SK-N-SH treated with all-trans-retinoic acid at 6 μM for 48 hours (cell line): ENCODE measurements around the gene CACNA2D3.

Experiments
- ATAC-seq: fragments of 200-7000 bp; cut with Tn5 transposase; 3 replicates; pipeline ENCODE4 v1.9.1; 2020; ENCODE audit warnings: mild to moderate bottlenecking, moderate library complexity
- ARNTL ChIP-seq: fragments of 450-650 bp; formaldehyde crosslinking; IDR thresholded peaks from 2 replicates; pipeline ENCODE4 v1.5.0; 2020; ENCODE audit warnings: low read depth, mild to moderate bottlenecking, moderate library complexity, borderline replicate concordance
- BACH2 ChIP-seq: fragments of 250-450 bp; sonication (Bioruptor Pico); IDR thresholded peaks from 2 replicates; pipeline ENCODE4 v1.9.0; 2021; ENCODE audit warnings: mild to moderate bottlenecking, borderline replicate concordance
- CSDC2 ChIP-seq: fragments of 250-450 bp; sonication (Bioruptor Pico); IDR thresholded peaks from 2 replicates; pipeline ENCODE4 v1.5.0; 2020; ENCODE audit warnings: mild to moderate bottlenecking, moderate library complexity
- CSRNP3 ChIP-seq: fragments of 250-450 bp; sonication (Bioruptor Pico); IDR thresholded peaks from 2 replicates; pipeline ENCODE4 v1.5.1; 2021; ENCODE audit warnings: mild to moderate bottlenecking, moderate library complexity
- ESRRG ChIP-seq: fragments of 250-450 bp; sonication (Bioruptor Pico); IDR thresholded peaks from 2 replicates; pipeline ENCODE4 v1.6.1; 2021; ENCODE audit warnings: mild to moderate bottlenecking
- GLIS3 ChIP-seq: fragments of 250-450 bp; sonication (Bioruptor Pico); IDR thresholded peaks from 2 replicates; pipeline ENCODE4 v1.5.0; 2020; ENCODE audit warnings: mild to moderate bottlenecking, moderate library complexity
- ISL1 ChIP-seq: fragments of 250-450 bp; sonication (Bioruptor Pico); IDR thresholded peaks from 2 replicates; pipeline ENCODE4 v2.1.2; 2022; ENCODE audit warnings: mild to moderate bottlenecking, moderate library complexity
- OSR1 ChIP-seq: fragments of 250-450 bp; sonication (Bioruptor Pico); IDR thresholded peaks from 2 replicates; pipeline ENCODE4 v1.8.0; 2022; ENCODE audit warnings: moderate library complexity, mild to moderate bottlenecking, inconsistent platforms
- PATZ1 ChIP-seq: fragments of 250-450 bp; sonication (Bioruptor Pico); IDR thresholded peaks from 2 replicates; pipeline ENCODE4 v1.8.0; 2020; ENCODE audit warnings: mild to moderate bottlenecking, moderate library complexity, borderline replicate concordance
- POU6F1 ChIP-seq: fragments of 250-450 bp; sonication (Bioruptor Pico); IDR thresholded peaks from 2 replicates; pipeline ENCODE4 v1.8.0; 2021; ENCODE audit warnings: low read depth, mild to moderate bottlenecking, moderate library complexity, borderline replicate concordance
- PPARA ChIP-seq: fragments of 250-450 bp; sonication (Bioruptor Pico); IDR thresholded peaks from 2 replicates; pipeline ENCODE4 v1.5.0; 2020; ENCODE audit warnings: mild to moderate bottlenecking, borderline replicate concordance
- RARB ChIP-seq: fragments of 250-450 bp; sonication (Bioruptor Pico); IDR thresholded peaks from 2 replicates; pipeline ENCODE4 v1.8.0; 2021; ENCODE audit warnings: mild to moderate bottlenecking, moderate library complexity
- SNAI2 ChIP-seq: fragments of 250-450 bp; sonication (Bioruptor Pico); IDR thresholded peaks from 2 replicates; pipeline ENCODE4 v1.5.0; 2020; ENCODE audit warnings: mild to moderate bottlenecking, moderate library complexity
- TCF4 ChIP-seq: fragments of 250-450 bp; sonication (Bioruptor Pico); IDR thresholded peaks from 2 replicates; pipeline ENCODE4 v1.8.0; 2021; ENCODE audit warnings: mild to moderate bottlenecking, moderate library complexity, borderline replicate concordance
- TOX ChIP-seq: fragments of 250-450 bp; sonication (Bioruptor Pico); IDR thresholded peaks from 2 replicates; pipeline ENCODE4 v1.8.0; 2021; ENCODE audit warnings: mild to moderate bottlenecking, moderate library complexity, borderline replicate concordance
- TSHZ2 ChIP-seq: fragments of 250-450 bp; sonication (Bioruptor Pico); IDR thresholded peaks from 2 replicates; pipeline ENCODE4 v1.5.0; 2020; ENCODE audit warnings: mild to moderate bottlenecking, moderate library complexity
- ZC3H10 ChIP-seq: fragments of 250-450 bp; sonication (Bioruptor Pico); IDR thresholded peaks from 2 replicates; pipeline ENCODE4 v1.5.1; 2021; ENCODE audit warnings: mild to moderate bottlenecking, moderate library complexity
- ZFP3 ChIP-seq: fragments of 250-450 bp; sonication (Bioruptor Pico); IDR thresholded peaks from 2 replicates; pipeline ENCODE4 v1.5.0; 2020; ENCODE audit warnings: mild to moderate bottlenecking, moderate library complexity
- ZFP30 ChIP-seq: fragments of 450-650 bp; formaldehyde crosslinking; IDR thresholded peaks from 2 replicates; pipeline ENCODE4 v1.5.0; 2022; ENCODE audit warnings: mild to moderate bottlenecking, moderate library complexity
- ZNF565 ChIP-seq: fragments of 450-650 bp; formaldehyde crosslinking; conservative IDR thresholded peaks from 2 replicates; pipeline ENCODE4 v1.5.0; 2020; ENCODE audit warnings: low read depth, mild to moderate bottlenecking, moderate library complexity
- ZNF70 ChIP-seq: fragments of 450-650 bp; formaldehyde crosslinking; IDR thresholded peaks from 2 replicates; pipeline ENCODE4 v1.5.0; 2020; ENCODE audit warnings: mild to moderate bottlenecking, moderate library complexity
- ZNF8 ChIP-seq: fragments of 450-650 bp; formaldehyde crosslinking; IDR thresholded peaks from 2 replicates; pipeline ENCODE4 v1.5.0; 2020; ENCODE audit warnings: mild to moderate bottlenecking, moderate library complexity

Gene CACNA2D3

GRCh38 chr3:54988302-54988837, 866.0 kb downstream of the CACNA2D3 start:
- ATAC-seq, result peak; percentile 78
- TF ChIP-seq ISL1 (CRISPR knock-in tag) (peak; percentile 35), PPARA (no peak)

GRCh38 chr3:54988838-54989630, 866.7 kb downstream of the CACNA2D3 start:
- peak; percentile 90 for ATAC-seq
- TF ChIP-seq BACH2 (CRISPR knock-in tag), result no peak
- no peak for TF ChIP-seq ZNF565 (CRISPR knock-in tag)
- no peak for TF ChIP-seq ZFP30 (CRISPR knock-in tag)

- no peak for ATAC-seq
- TF ChIP-seq POU6F1 (CRISPR knock-in tag), result no peak
- TF ChIP-seq ZC3H10, result no peak
- TF ChIP-seq ZNF565 (CRISPR knock-in tag), result no peak
- TF ChIP-seq RARB, result no peak
- no peak for TF ChIP-seq ISL1 (CRISPR knock-in tag)
- TF ChIP-seq ESRRG (CRISPR knock-in tag), result no peak
- no peak for TF ChIP-seq ZNF70 (CRISPR knock-in tag)
- TF ChIP-seq TCF4, result no peak
- TF ChIP-seq ZNF8 (CRISPR knock-in tag), result no peak
- no peak for TF ChIP-seq TSHZ2
- no peak for TF ChIP-seq ZFP3 (CRISPR knock-in tag)
Measured at GRCh38 chr3:54994111-54994513, 871.8 kb downstream of the CACNA2D3 start.

- ATAC-seq, result peak; percentile 85
- no peak for TF ChIP-seq OSR1 (CRISPR knock-in tag)
- no peak for TF ChIP-seq PATZ1
- TF ChIP-seq TSHZ2, result no peak
- no peak for TF ChIP-seq ZC3H10
- no peak for TF ChIP-seq SNAI2 (CRISPR knock-in tag)
- no peak for TF ChIP-seq CSDC2 (CRISPR knock-in tag)
- TF ChIP-seq ZFP3 (CRISPR knock-in tag), result no peak
- no peak for TF ChIP-seq ZNF565 (CRISPR knock-in tag)
- no peak for TF ChIP-seq ISL1 (CRISPR knock-in tag)
- no peak for TF ChIP-seq ESRRG (CRISPR knock-in tag)
- TF ChIP-seq RARB, result no peak
- no peak for TF ChIP-seq ZFP30 (CRISPR knock-in tag)
- no peak for TF ChIP-seq GLIS3 (CRISPR knock-in tag)
- TF ChIP-seq ZNF8 (CRISPR knock-in tag), result no peak
- no peak for TF ChIP-seq TOX (CRISPR knock-in tag)
- TF ChIP-seq BACH2 (CRISPR knock-in tag), result no peak
- TF ChIP-seq CSRNP3 (CRISPR knock-in tag), result no peak
- TF ChIP-seq TCF4, result no peak
- TF ChIP-seq PPARA, result no peak
- no peak for TF ChIP-seq ARNTL (CRISPR knock-in tag)
Measured at GRCh38 chr3:54999159-54999558, 876.8 kb downstream of the CACNA2D3 start.
